GM12875 (cell line): ENCODE measurements around the gene DOCK2.

Experiments used
- H3K4me3 ChIP-seq: one replicate; pipeline ENCODE4 v1.5.1; 2011; ENCODE audit warnings: low read depth, low read length, control low read depth
- CTCF ChIP-seq: IDR thresholded peaks from 2 replicates; pipeline ENCODE4 v1.5.1; 2011; ENCODE audit warnings: low read depth, mild to moderate bottlenecking, control low read depth, inconsistent platforms, low read length, moderate library complexity, borderline replicate concordance; ENCODE audit not compliant: insufficient read depth

DOCK2 gene

GRCh38 chr5:169628892-169629291 lies 8.2 kb upstream of the DOCK2 start:
- no peak for TF ChIP-seq CTCF
- H3K4me3 ChIP-seq = no peak overlapping the region

- no peak overlapping the region for H3K4me3 ChIP-seq
- no peak for TF ChIP-seq CTCF
Observed at GRCh38 chr5:169629847-169630548, 7.1 kb upstream of the DOCK2 start.

- TF ChIP-seq CTCF = no peak
Observed at GRCh38 chr5:169631360-169631759, 5.7 kb upstream of the DOCK2 start.

GRCh38 chr5:169632946-169633345 lies 4.1 kb upstream of the DOCK2 start:
- H3K4me3 ChIP-seq = no peak overlapping the region
- TF ChIP-seq CTCF = no peak

More at GRCh38 chr5:169631360-169631759, 5.7 kb upstream of the DOCK2 start:
- H3K4me3 ChIP-seq = no peak overlapping the region

- H3K4me3 ChIP-seq = no peak overlapping the region
- no peak for TF ChIP-seq CTCF
Observed at GRCh38 chr5:169634606-169635005, 2.5 kb upstream of the DOCK2 start.

GRCh38 chr5:169635936-169636335 lies 1.1 kb upstream of the DOCK2 start:
- H3K4me3 ChIP-seq = no peak overlapping the region
- no peak for TF ChIP-seq CTCF

- TF ChIP-seq CTCF = no peak
- H3K4me3 ChIP-seq = peak overlapping the region; percentile 88
Observed at GRCh38 chr5:169636477-169637084, 494 bp upstream of the DOCK2 start.
